ENCODE data around the gene LDHB.
"Not testable (repeated sequence)": the region's sequence is repeated elsewhere in the genome, so short reads cannot be mapped to it uniquely, and the experiment has no call there.

Gene LDHB

GRCh38 chr12:21607701-21608100 lies 49.9 kb downstream of the LDHB start:
- DNase-seq (ENCODE audit: low read depth, low spot score): no peak

- no peak for DNase-seq (ENCODE audit: low read depth, low spot score)
Observed at GRCh38 chr12:21606175-21606574, 51.5 kb downstream of the LDHB start.

- DNase-seq (ENCODE audit: low read depth, low spot score): no peak
Observed at GRCh38 chr12:21604245-21605101, 53.2 kb downstream of the LDHB start, which contains the start of gene GYS2. Gene GYS2, minus strand, starts transcription at chr12:21604847. Its CDS starts 255 bp downstream, at chr12:21604592.

- DNase-seq (ENCODE audit: low read depth, low spot score): no peak
Observed at GRCh38 chr12:21602774-21603173, 54.9 kb downstream of the LDHB start.

GRCh38 chr12:21600196-21600595 lies 57.4 kb downstream of the LDHB start:
- no peak for DNase-seq (ENCODE audit: low read depth, low spot score)

GRCh38 chr12:21599143-21599999 lies 58.3 kb downstream of the LDHB start:
- no peak for DNase-seq (ENCODE audit: low read depth, low spot score)

- no peak for DNase-seq (ENCODE audit: low read depth, low spot score)
Observed at GRCh38 chr12:21598651-21599050, 59.0 kb downstream of the LDHB start.

GRCh38 chr12:21595356-21595755 lies 62.3 kb downstream of the LDHB start:
- not testable (repeated sequence) for DNase-seq (ENCODE audit: low read depth, low spot score)

GRCh38 chr12:21585485-21585884 lies 72.2 kb downstream of the LDHB start:
- no peak for DNase-seq (ENCODE audit: low read depth, low spot score)

Data from activated CD4-positive, CD25-positive, alpha-beta regulatory T cell treated with anti-CD3 and anti-CD28 coated beads, Interleukin-2, amount 50 U/mL, for 16 hours (primary cell).